ENCODE data around the gene GNAO1.
"Not testable (repeated sequence)": the region's sequence is repeated elsewhere in the genome, so short reads cannot be mapped to it uniquely, and the experiment has no call there.

GNAO1 gene

GRCh38 chr16:56369202-56369601 lies 177.9 kb downstream of the GNAO1 start:
- no peak for DNase-seq

GRCh38 chr16:56370185-56370874 lies 179.0 kb downstream of the GNAO1 start:
- DNase-seq: no peak

- no peak for DNase-seq
Observed at GRCh38 chr16:56370875-56371659, 179.8 kb downstream of the GNAO1 start.

- DNase-seq: no peak
Observed at GRCh38 chr16:56371660-56371937, 180.3 kb downstream of the GNAO1 start.

GRCh38 chr16:56372013-56372634 lies 180.8 kb downstream of the GNAO1 start:
- DNase-seq: no peak

GRCh38 chr16:56373003-56373402 lies 181.7 kb downstream of the GNAO1 start:
- DNase-seq: no peak

- DNase-seq: not testable (repeated sequence)
Observed at GRCh38 chr16:56375792-56376191, 184.5 kb downstream of the GNAO1 start.

- DNase-seq: not testable (repeated sequence)
Observed at GRCh38 chr16:56379044-56379443, 187.8 kb downstream of the GNAO1 start.

- not testable (repeated sequence) for DNase-seq
Observed at GRCh38 chr16:56380778-56381485, 189.6 kb downstream of the GNAO1 start.

GRCh38 chr16:56382459-56382858 lies 191.2 kb downstream of the GNAO1 start:
- DNase-seq: no peak

- DNase-seq: no peak
Observed at GRCh38 chr16:56382901-56383355, 191.6 kb downstream of the GNAO1 start.

GRCh38 chr16:56384074-56384721 lies 192.9 kb downstream of the GNAO1 start:
- DNase-seq: no peak

GRCh38 chr16:56387396-56387795 lies 196.1 kb downstream of the GNAO1 start:
- DNase-seq: no peak

GRCh38 chr16:56388209-56388608 lies 196.9 kb downstream of the GNAO1 start:
- DNase-seq: no peak

GRCh38 chr16:56389554-56389953 lies 198.3 kb downstream of the GNAO1 start:
- no peak for DNase-seq

GRCh38 chr16:56396724-56397123 lies 205.4 kb downstream of the GNAO1 start:
- DNase-seq: not testable (repeated sequence)

GRCh38 chr16:56399047-56399446 lies 207.8 kb downstream of the GNAO1 start:
- no peak for DNase-seq

GRCh38 chr16:56399486-56399885 lies 208.2 kb downstream of the GNAO1 start:
- no peak for DNase-seq

- DNase-seq: no peak
Observed at GRCh38 chr16:56400458-56400857, 209.2 kb downstream of the GNAO1 start.

GRCh38 chr16:56401482-56401881 lies 210.2 kb downstream of the GNAO1 start:
- no peak for DNase-seq

- DNase-seq: no peak
Observed at GRCh38 chr16:56405977-56406672, 214.8 kb downstream of the GNAO1 start.

Data from eye (tissue), 1 donor.